ENCODE measurements around the gene RNF11.

RNF11 gene

GRCh38 chr1:51320967-51321923, 85.2 kb downstream of the RNF11 start:
- no peak for DNase-seq

GRCh38 chr1:51321924-51322280, 85.8 kb downstream of the RNF11 start:
- no peak for DNase-seq

GRCh38 chr1:51322417-51323101, 86.5 kb downstream of the RNF11 start:
- no peak for DNase-seq

Data from fibroblast of skin of right quadriceps (primary cell).